Tibial nerve (tissue), 4 donors: ENCODE data around the gene ZMYND8. TPM values are rescaled to one million over a fixed set of nuclear protein-coding genes. Genes with fewer than 3 reads are reported as not detected.

ENCODE experiments used
- DNase-seq, 2 donors: peaks; one replicate each; pipeline ENCODE4 v3.0.0-alpha.2; 2019; ENCODE audit warnings: low spot score in 2 of 2
- H3K27ac ChIP-seq, 4 donors: fragments of 200-600 bp; sonication (generic) in 3 of 4; one replicate each; pipeline ENCODE4 v1.5.1; 2017 to 2019; ENCODE audit warnings: mild to moderate bottlenecking in 1 of 4
- H3K27me3 ChIP-seq, 2 donors: fragments of 200-600 bp; sonication (generic) in 1 of 2; one replicate each; pipeline versions ENCODE4 v1.5.1 to v1.6.0; 2017 to 2019
- H3K36me3 ChIP-seq, 3 donors: fragments of 200-600 bp; sonication (generic); one replicate each; pipeline ENCODE4 v1.5.1; 2018 to 2019
- H3K4me1 ChIP-seq, 4 donors: fragments of 200-600 bp; sonication (generic) in 3 of 4; one replicate each; pipeline ENCODE4 v1.5.1; 2017 to 2019
- H3K4me3 ChIP-seq, 4 donors: fragments of 200-600 bp; sonication (generic) in 3 of 4; one replicate each; pipeline ENCODE4 v1.5.1; 2017 to 2019; ENCODE audit warnings: mild to moderate bottlenecking in 1 of 4, moderate library complexity in 1 of 4
- H3K9me3 ChIP-seq, 4 donors: fragments of 200-600 bp; sonication (generic) in 3 of 4; one replicate each; pipeline ENCODE4 v1.5.1; 2017 to 2019
- EP300 ChIP-seq, 2 donors: sonication (generic); formaldehyde crosslinking; IDR thresholded peaks; one replicate each; pipeline ENCODE4 v1.6.1; 2017; ENCODE audit warnings: antibody characterized with exemption in 2 of 2, mild to moderate bottlenecking in 1 of 2
- POLR2A ChIP-seq, 2 donors: fragments of 450-650 bp; IDR thresholded peaks; one replicate each; pipeline ENCODE4 v1.6.1; 2017; ENCODE audit warnings: antibody characterized with exemption in 2 of 2, mild to moderate bottlenecking in 2 of 2, moderate library complexity in 2 of 2
- WGBS, 2 donors: methylation state at CpG; one replicate each; pipeline ENCODE4 v1.1.5; 2018; 5-methylcytosine and 5-hydroxymethylcytosine counted together
- total RNA-seq, 4 donors: library from RNA; depleted of rRNA; stranded (reverse); fragments of >200 nt; gene quantifications; one replicate each; pipeline ENCODE4 v1.1.0, GENCODE V29; 2016
- TF ChIP-seq, protein P1 (sequence below), 5 experiments: fragments of 200-600 bp in 3 of 5; fragments of 450-650 bp in 2 of 5; sonication (generic) in 3 of 5; IDR thresholded peaks; one replicate each; pipeline ENCODE4 v1.5.1; 2016 to 2019; ENCODE audit warnings: antibody characterized with exemption in 5 of 5, mild to moderate bottlenecking in 3 of 5, moderate library complexity in 2 of 5

Gene ZMYND8
- total RNA-seq, 4 donors from 2014 or later = 45.3 to 69.9 (median 49.8) TPM

GRCh38 chr20:47360297-47361056 lies 4.0 kb upstream of the ZMYND8 start:
- WGBS, 2 donors = 6 to 7% methylated on average over 19 of the region's 19 CpGs

DNA sequence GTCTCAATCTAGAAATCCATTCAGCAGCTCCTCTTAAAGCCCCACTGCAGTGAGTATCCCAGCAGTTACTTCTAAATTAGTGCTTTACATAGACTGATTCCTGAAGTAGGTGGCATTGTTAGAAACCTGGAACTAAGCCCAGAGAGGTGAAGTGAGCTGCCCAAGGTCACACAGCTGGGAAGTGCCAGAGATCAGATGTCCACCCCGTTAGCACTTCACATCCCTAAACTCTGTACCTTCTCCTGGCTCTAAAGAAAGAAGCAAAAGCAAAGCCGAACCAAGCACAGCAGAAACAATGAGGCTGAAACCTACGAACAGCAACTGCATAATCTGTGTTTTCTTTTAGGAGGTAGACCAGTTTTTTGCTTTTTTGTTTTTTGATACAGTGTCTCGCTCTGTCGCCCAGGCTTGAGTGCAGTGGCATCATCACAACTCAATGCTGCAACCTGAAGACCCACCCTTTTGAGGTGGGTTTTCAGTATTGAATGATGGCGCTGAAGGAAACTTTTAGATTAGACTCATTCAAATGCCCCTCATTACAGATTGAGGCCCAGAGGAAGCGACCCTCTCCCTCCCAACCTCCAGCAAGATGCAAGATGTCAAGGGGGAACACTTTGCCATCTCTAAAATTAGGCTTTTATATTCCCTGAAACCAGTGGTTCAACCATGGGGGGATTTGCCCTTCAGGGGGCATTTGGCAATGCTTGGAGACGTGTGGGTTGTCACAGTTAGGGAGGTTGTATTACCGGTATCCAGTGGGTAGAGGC lies 3.2 kb upstream of the ZMYND8 start:
- Histone ChIP-seq H3K36me3 (no peaks in the 10 kb centered on the region), H3K27ac (peak overlapping the region; percentile 92 to 100 (median 98)), H3K27me3 (no peaks in the 10 kb centered on the region), H3K9me3 (no peaks in the 10 kb centered on the region), H3K4me1 (peaks cover 14 to 83% (median 73%) of the 10 kb centered on the region in 4 donors), H3K4me3 (peak overlapping the region in 1 of 4 donors; percentile 17)
- DNase-seq = no peak
- 58 to 61% methylated on average over 9 of the region's 9 CpGs for WGBS, 2 donors
- no peak for TF ChIP-seq POLR2A (IDR thresholded peaks at IDR 0.05)
- TF ChIP-seq EP300 (IDR thresholded peaks at IDR 0.05) = no peak
- TF ChIP-seq, protein P1, sequence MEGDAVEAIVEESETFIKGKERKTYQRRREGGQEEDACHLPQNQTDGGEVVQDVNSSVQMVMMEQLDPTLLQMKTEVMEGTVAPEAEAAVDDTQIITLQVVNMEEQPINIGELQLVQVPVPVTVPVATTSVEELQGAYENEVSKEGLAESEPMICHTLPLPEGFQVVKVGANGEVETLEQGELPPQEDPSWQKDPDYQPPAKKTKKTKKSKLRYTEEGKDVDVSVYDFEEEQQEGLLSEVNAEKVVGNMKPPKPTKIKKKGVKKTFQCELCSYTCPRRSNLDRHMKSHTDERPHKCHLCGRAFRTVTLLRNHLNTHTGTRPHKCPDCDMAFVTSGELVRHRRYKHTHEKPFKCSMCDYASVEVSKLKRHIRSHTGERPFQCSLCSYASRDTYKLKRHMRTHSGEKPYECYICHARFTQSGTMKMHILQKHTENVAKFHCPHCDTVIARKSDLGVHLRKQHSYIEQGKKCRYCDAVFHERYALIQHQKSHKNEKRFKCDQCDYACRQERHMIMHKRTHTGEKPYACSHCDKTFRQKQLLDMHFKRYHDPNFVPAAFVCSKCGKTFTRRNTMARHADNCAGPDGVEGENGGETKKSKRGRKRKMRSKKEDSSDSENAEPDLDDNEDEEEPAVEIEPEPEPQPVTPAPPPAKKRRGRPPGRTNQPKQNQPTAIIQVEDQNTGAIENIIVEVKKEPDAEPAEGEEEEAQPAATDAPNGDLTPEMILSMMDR (IDR thresholded peaks at IDR 0.05) = no peak

More at GRCh38 chr20:47360297-47361056, 4.0 kb upstream of the ZMYND8 start:
- no peaks in the 10 kb centered on the region for H3K27me3 ChIP-seq
- TF ChIP-seq, protein P1 (IDR thresholded peaks at IDR 0.05) = peak in 2 of 5 experiments; percentile 9 to 16
- TF ChIP-seq EP300 (IDR thresholded peaks at IDR 0.05) (peak; percentile 72 to 90), POLR2A (IDR thresholded peaks at IDR 0.05) (peak; percentile 11 to 68)
- H3K27ac ChIP-seq = peak overlapping the region; percentile 92 to 100 (median 98)
- H3K9me3 ChIP-seq = no peaks in the 10 kb centered on the region
- H3K36me3 ChIP-seq = no peaks in the 10 kb centered on the region
- peak; percentile 73 to 78 for DNase-seq
- H3K4me1 ChIP-seq = peaks cover 14 to 75% (median 65%) of the 10 kb centered on the region in 4 donors
- peak overlapping the region; percentile 5 to 22 (median 18) for H3K4me3 ChIP-seq

GRCh38 chr20:47358672-47359529 lies 2.4 kb upstream of the ZMYND8 start:
- peak overlapping the region; percentile 92 to 100 (median 98) for H3K27ac ChIP-seq
- peaks cover 14 to 91% (median 81%) of the 10 kb centered on the region in 4 donors for H3K4me1 ChIP-seq
- peak overlapping the region in 2 of 4 donors; percentile 12 to 17 for H3K4me3 ChIP-seq
- no peaks in the 10 kb centered on the region for H3K27me3 ChIP-seq
- TF ChIP-seq POLR2A (IDR thresholded peaks at IDR 0.05) = peak; percentile 51 to 69
- TF ChIP-seq EP300 (IDR thresholded peaks at IDR 0.05) = peak; percentile 90 to 98
- TF ChIP-seq, protein P1 (IDR thresholded peaks at IDR 0.05) = no peak
- WGBS, 2 donors = 7 to 13% methylated on average over 17 of the region's 17 CpGs
- H3K9me3 ChIP-seq = no peaks in the 10 kb centered on the region
- H3K36me3 ChIP-seq = no peaks in the 10 kb centered on the region
- peak; percentile 72 to 90 for DNase-seq

- peaks cover 19 to 98% (median 88%) of the 10 kb centered on the region in 4 donors for H3K4me1 ChIP-seq
- H3K4me3 ChIP-seq = peak overlapping the region in 2 of 4 donors; percentile 12 to 17
- DNase-seq = no peak
- H3K36me3 ChIP-seq = no peaks in the 10 kb centered on the region
- no peaks in the 10 kb centered on the region for H3K27me3 ChIP-seq
- H3K27ac ChIP-seq = peak overlapping the region; percentile 92 to 100 (median 98)
- WGBS, 2 donors = 33 to 34% methylated on average over 15 of the region's 15 CpGs
- H3K9me3 ChIP-seq = no peaks in the 10 kb centered on the region
- no peak for TF ChIP-seq POLR2A (IDR thresholded peaks at IDR 0.05)
These were observed 1.7 kb upstream of the ZMYND8 start for GRCh38 chr20:47358039-47358671.
